A673 (cell line): ENCODE data around the gene MT1B. TPM values are rescaled to one million over a fixed set of nuclear protein-coding genes. Genes with fewer than 3 reads are reported as not detected.
A peak's percentile ranks its signal among the peaks of the same experiment; 100 is the strongest.
"Not testable (repeated sequence)": the region's sequence is repeated elsewhere in the genome, so short reads cannot be mapped to it uniquely, and the experiment has no call there.

Source experiments
- BruUV-seq: library from RNA; stranded (reverse); fragments of 400-500 nt; replicated peaks from 2 replicates; lab custom pipeline; 2021; lab: Mats Ljungman, UMichigan
- CTCF ChIA-PET: fragments of 300-600 bp; sonication (Branson Sonifier 250); formaldehyde crosslinking; loops from one replicate; lab custom pipeline; 2022; ENCODE audit warnings: antibody characterized with exemption; lab: Charles Lee
- POLR2A ChIA-PET: fragments of 300-600 bp; sonication (Branson Sonifier 250); formaldehyde crosslinking; loops from one replicate; lab custom pipeline; 2022; ENCODE audit warnings: antibody characterized with exemption; ENCODE audit not compliant: low non-redundant PET; lab: Charles Lee
- DNase-seq: peaks from one replicate; pipeline ENCODE4 v3.0.0-alpha.2; 2015; ENCODE audit warnings: low spot score
- H3K27ac ChIP-seq: fragments of 200-600 bp; sonication (generic); 2 replicates; pipeline ENCODE4 v1.5.1; 2016; ENCODE audit warnings: mixed run types, low read depth, mild to moderate bottlenecking, mixed read lengths, antibody characterized with exemption, low read length; ENCODE audit not compliant: poor library complexity, severe bottlenecking
- H3K27me3 ChIP-seq: fragments of 200-600 bp; sonication (generic); replicated peaks from 2 replicates; pipeline ENCODE4 v1.6.1; 2017; ENCODE audit warnings: mixed run types, low read depth, mild to moderate bottlenecking, mixed read lengths, antibody characterized with exemption, low read length; ENCODE audit not compliant: insufficient read depth, poor library complexity
- H3K36me3 ChIP-seq: fragments of 200-600 bp; sonication (generic); 2 replicates; pipeline ENCODE4 v1.6.1; 2016; ENCODE audit warnings: mixed run types, mild to moderate bottlenecking, mixed read lengths, antibody characterized with exemption, low read length; ENCODE audit not compliant: insufficient read depth, poor library complexity, severe bottlenecking
- H3K4me1 ChIP-seq: fragments of 200-600 bp; sonication (generic); 2 replicates; pipeline ENCODE4 v1.6.1; 2017; ENCODE audit warnings: mixed run types, mild to moderate bottlenecking, mixed read lengths, antibody characterized with exemption, low read length; ENCODE audit not compliant: insufficient read depth, poor library complexity, severe bottlenecking
- H3K4me3 ChIP-seq: fragments of 200-600 bp; sonication (generic); 2 replicates; pipeline ENCODE4 v1.5.1; 2016; ENCODE audit warnings: low read depth, mixed run types, mild to moderate bottlenecking, mixed read lengths, low read length; ENCODE audit not compliant: poor library complexity, severe bottlenecking
- H3K9me3 ChIP-seq: fragments of 200-600 bp; sonication (generic); 2 replicates; pipeline ENCODE4 v1.6.1; 2016; ENCODE audit warnings: mixed run types, low read depth, mild to moderate bottlenecking, mixed read lengths, antibody characterized with exemption, low read length; ENCODE audit not compliant: poor library complexity, severe bottlenecking
- EZH2 ChIP-seq: fragments of 200-600 bp; sonication (generic); IDR thresholded peaks from 2 replicates; pipeline ENCODE4 v1.6.1; 2017; ENCODE audit warnings: borderline replicate concordance, low read depth, mild to moderate bottlenecking, mixed read lengths, antibody characterized with exemption, low read length; ENCODE audit not compliant: poor library complexity, severe bottlenecking
- intact Hi-C: fragments of 100-400 bp; cut with micrococcal nuclease; formaldehyde crosslinking; loops from one replicate; pipeline ENCODE4 v1.10.0; 2022; ENCODE audit not compliant: unreplicated experiment
- total RNA-seq: library from RNA; stranded (reverse); gene quantifications from 2 replicates; pipeline ENCODE4 v1.2.3, GENCODE V29; 2021
- TF ChIP-seq, protein P1 (sequence below): fragments of 300-800, 200-600 bp; sonication (generic); conservative IDR thresholded peaks from 2 replicates; pipeline ENCODE4 v1.5.1; 2017; ENCODE audit warnings: low read depth, mild to moderate bottlenecking, antibody characterized with exemption, low read length, moderate library complexity, mixed read lengths

MT1B gene
- total RNA-seq, 1 experiment from 2014 or later, result not detected

DNA sequence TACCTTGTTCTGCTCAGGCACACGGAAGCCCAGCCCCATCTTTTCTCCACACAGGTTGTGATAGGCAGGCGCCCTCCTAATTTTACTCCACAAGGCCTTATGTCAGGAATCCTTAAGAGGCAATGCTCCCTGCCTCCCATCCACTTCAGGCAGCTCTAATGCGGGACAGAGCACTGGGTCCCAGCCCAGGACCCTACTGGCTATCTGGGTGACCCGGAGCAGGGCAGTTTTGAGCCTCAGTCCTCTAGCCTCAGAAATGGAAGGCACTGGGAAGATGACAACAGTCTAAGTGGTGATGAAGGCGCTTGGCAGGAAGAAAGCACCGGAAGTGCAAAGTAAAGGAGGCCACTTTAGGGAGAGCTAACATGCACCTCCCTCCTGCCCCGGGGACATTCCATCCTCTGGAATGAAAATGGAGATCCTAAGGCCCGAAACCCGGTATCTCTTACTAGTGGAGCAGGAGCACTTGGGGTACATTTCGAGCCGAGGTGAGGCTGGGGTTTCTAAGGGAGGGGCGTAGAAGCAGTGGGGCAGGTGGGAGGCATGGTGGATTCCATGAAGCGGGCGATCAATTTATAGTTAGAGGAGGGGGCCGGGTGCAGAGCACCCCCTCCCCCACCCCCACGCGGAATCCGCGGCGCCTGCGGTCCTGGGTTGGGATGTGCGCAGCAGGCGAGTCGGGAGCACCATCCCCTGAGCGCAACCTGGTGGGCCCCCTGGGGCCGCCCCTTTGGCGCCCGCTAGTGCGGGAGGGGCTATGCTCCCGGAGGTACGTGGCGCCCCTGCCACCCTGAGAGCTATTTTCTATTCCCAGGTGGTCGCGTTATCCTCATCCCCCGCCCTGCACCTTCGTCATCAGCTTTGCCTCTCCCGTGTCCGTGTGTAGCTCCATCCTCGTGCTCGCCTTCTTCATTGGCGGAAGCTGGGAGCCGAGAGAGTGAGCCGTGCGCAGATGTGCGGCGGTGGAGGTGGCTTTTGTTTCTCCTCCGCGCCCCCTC lies 11.0 kb downstream of the MT1B start:
- no peak for DNase-seq
- CTCF ChIA-PET, result no interaction called here
- BruUV-seq, result no TSS peak
- H3K4me3 ChIP-seq, result peak overlapping the region; percentile 15
- TF ChIP-seq EZH2, result no peak
- TF ChIP-seq, protein P1, sequence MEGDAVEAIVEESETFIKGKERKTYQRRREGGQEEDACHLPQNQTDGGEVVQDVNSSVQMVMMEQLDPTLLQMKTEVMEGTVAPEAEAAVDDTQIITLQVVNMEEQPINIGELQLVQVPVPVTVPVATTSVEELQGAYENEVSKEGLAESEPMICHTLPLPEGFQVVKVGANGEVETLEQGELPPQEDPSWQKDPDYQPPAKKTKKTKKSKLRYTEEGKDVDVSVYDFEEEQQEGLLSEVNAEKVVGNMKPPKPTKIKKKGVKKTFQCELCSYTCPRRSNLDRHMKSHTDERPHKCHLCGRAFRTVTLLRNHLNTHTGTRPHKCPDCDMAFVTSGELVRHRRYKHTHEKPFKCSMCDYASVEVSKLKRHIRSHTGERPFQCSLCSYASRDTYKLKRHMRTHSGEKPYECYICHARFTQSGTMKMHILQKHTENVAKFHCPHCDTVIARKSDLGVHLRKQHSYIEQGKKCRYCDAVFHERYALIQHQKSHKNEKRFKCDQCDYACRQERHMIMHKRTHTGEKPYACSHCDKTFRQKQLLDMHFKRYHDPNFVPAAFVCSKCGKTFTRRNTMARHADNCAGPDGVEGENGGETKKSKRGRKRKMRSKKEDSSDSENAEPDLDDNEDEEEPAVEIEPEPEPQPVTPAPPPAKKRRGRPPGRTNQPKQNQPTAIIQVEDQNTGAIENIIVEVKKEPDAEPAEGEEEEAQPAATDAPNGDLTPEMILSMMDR, result no peak
- POLR2A ChIA-PET, result no interaction called here
- no peaks in the 10 kb centered on the region for H3K36me3 ChIP-seq
- H3K4me1 ChIP-seq, result no peaks in the 10 kb centered on the region
- H3K9me3 ChIP-seq, result no peaks in the 10 kb centered on the region
- peaks cover 25% of the 10 kb centered on the region for H3K27me3 ChIP-seq
- H3K27ac ChIP-seq, result no peak overlapping the region
- intact Hi-C loops, result no loop called here

DNA sequence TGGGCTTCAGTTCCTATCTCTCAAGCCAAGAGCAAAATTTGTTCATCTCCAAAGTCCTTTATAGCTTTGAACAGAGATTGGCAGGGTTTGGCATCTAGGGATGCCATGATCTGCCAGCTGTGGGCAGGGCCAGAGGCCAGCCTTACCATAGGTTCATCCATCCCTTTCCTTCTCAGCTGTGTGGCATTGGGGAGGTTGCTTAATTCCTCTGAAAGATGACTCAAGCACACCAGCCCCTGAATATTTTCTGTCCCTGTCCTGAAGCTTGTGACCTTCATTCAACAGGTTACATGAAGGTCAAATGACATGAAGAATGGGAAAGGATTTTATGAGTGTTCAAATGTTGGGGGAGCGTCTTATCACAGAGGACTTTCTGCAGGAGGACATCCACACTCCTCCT lies 12.8 kb downstream of the MT1B start:
- Histone ChIP-seq H3K36me3 (no peaks in the 10 kb centered on the region), H3K4me1 (no peaks in the 10 kb centered on the region), H3K27ac (no peak overlapping the region), H3K9me3 (no peaks in the 10 kb centered on the region), H3K4me3 (no peak overlapping the region), H3K27me3 (peaks cover 43% of the 10 kb centered on the region)
- no peak for DNase-seq
- POLR2A ChIA-PET, result no interaction called here
- intact Hi-C loops, result no loop called here
- TF ChIP-seq EZH2, result no peak
- TF ChIP-seq, protein P1, result no peak
- CTCF ChIA-PET, result no interaction called here
- no TSS peak for BruUV-seq

DNA sequence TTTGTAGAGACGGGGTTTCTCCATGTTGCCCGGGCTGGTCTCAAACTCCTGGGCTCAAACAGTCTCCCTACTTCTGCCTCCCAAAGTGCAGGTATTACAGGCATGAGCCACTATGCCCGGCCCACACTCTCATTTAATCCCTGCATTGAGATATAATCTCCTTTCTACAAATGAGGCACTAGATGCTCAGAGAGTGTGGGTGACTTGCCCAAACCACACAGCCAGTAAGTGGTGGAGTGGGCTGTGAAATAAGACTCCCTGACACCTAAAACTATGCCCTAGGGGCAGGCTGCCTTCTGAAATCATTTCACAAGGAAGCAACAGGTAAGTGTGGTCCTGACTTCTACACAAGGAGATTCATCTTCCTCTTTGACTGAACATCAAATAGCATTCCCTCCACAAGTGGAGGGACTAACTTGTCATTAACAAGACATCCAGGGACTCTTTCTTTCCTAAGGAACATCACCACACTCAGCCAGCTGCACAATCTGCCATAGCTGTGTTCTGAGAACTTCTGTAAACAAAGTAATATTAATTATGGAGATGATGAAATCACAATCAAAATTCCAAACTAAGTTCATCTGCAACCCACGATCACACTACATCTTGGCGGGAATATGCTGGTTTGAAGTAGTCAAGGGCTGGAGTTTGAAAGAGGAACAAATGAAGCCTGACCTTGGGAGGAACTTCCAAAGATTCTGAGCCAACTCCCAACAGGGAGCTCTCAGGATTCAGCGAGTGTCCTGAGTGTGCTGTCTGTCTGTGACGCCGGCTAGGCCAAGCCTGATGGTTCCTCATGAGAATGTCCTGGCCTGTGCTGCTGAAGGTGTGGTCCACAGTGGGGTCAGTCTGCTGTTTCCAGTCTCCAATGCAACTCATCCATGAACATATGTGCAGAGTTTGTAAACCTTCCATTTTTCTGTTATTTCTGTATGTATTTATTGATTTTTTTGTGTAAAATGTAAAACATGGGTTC lies 13.9 kb downstream of the MT1B start:
- BruUV-seq, H3K36me3 ChIP-seq, DNase-seq, CTCF ChIA-PET, H3K27ac ChIP-seq, H3K4me1 ChIP-seq, H3K4me3 ChIP-seq, POLR2A ChIA-PET, intact Hi-C loops, H3K9me3 ChIP-seq: not testable (repeated sequence)
- peaks cover 50% of the 10 kb centered on the region for H3K27me3 ChIP-seq
